ENCODE measurements around the gene LRCH4. TPM values are rescaled to one million over a fixed set of nuclear protein-coding genes. Genes with fewer than 3 reads are reported as not detected.
"Not testable (repeated sequence)": the region's sequence is repeated elsewhere in the genome, so short reads cannot be mapped to it uniquely, and the experiment has no call there.

The LRCH4 gene
- total RNA-seq, 1 donor from 2014 or later: 41.8 TPM

- no peak for DNase-seq (ENCODE audit: low spot score)
Observed at GRCh38 chr7:100568176-100568895, 17.6 kb downstream of the LRCH4 start.

GRCh38 chr7:100567751-100568175, 18.2 kb downstream of the LRCH4 start:
- no peak for DNase-seq (ENCODE audit: low spot score)

DNA sequence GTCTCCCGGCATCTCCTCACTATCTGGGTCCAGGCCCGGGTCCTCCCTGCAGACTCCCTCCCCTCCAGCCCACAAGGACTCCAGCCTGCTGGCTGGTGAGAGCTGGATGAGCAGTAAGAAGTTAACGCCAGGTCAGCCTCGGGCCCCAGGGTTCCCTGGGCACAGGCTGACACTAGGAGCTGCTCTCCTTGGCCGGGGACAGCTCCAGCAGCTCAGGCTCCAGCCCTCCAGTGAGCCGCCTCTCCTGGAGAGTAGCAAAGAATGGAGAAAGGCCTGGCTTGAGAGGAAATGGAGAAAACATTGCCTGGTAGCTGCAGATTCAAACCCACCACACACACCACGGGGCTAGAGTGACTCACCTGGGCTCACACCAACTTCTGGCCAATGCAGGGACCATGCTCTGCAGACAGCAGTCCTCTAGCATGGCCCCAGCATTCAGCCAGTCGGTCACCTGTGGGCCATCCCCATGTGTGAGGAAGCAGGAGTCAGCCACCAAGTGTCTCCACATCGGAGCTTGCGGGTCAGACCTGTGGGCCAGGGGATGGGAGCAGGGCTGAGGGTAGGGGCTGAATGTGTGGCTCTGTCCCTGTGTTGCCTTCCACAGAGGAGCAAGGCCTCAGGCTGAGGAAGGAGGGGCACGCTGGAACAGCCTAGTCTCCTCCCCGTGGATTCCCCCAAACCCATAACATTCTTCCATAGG, 18.7 kb downstream of the LRCH4 start:
- no peak for DNase-seq (ENCODE audit: low spot score)

DNA sequence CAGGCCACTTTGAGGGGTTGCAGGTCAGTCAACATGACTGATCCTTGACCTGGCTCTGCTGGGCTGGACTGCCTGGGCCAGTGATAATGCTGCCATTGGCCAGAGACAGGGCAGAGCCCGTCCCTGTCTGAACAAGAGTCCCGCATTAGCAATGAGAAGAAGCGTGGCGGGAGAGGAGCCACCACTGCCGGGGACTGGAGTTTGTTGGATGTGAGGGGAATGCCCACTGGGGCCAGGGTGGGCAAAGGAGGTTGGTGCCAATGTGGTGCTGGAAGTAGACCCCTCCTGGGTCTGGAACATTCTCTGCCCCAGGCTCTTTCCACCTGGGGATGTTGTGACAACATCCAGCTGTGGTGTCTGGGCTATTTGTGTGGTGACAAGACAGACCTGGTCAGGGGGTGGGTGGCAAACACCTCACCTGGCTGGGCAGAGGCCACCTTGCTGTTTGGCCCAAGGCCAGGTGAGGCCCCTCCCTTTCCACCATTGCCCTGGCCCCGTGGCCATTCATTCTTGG, 19.9 kb downstream of the LRCH4 start:
- no peak for DNase-seq (ENCODE audit: low spot score)

DNA sequence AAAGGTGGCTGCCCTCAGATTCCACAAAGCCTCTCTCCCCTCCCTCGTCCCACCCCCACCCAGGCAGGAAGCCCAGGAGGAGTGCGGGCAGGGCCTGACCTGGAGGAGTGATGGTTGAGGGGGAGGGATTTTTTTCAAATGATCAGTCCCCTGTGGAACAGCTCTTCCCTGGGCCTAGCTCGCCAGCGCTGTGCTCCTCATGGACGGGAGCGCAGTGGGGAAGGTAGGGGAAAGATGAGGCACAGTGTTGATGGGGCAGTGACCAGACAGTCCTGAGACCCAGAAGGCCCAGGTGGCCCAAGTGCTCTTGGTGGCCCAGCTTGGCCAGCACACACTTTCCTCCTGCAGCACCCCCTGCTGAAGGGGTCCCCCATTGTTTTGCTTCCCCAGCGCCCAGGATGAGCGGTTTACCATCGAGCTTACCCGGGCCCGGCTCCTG, 20.8 kb downstream of the LRCH4 start:
- peak; percentile 65 for DNase-seq (ENCODE audit: low spot score)

DNA sequence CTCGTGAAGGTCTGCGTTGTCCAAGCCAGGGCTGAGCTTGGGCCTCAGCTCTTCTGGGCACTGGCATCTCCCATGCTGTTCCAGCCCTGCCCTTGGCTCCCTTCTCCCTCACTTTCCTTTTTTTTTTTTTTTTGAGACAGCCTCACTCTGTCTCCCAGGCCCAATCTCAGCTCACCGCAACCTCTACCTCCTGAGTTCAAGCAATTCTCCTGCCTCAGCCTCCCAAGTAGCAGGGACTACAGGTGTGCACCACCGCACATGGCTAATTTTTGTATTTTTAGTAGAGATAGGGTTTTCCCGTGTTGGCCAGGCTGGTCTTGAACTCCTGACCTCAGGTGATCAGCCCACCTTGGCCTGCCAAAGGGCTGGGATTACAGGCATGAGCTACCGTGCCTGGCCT, 21.5 kb downstream of the LRCH4 start:
- DNase-seq (ENCODE audit: low spot score): not testable (repeated sequence)

DNA sequence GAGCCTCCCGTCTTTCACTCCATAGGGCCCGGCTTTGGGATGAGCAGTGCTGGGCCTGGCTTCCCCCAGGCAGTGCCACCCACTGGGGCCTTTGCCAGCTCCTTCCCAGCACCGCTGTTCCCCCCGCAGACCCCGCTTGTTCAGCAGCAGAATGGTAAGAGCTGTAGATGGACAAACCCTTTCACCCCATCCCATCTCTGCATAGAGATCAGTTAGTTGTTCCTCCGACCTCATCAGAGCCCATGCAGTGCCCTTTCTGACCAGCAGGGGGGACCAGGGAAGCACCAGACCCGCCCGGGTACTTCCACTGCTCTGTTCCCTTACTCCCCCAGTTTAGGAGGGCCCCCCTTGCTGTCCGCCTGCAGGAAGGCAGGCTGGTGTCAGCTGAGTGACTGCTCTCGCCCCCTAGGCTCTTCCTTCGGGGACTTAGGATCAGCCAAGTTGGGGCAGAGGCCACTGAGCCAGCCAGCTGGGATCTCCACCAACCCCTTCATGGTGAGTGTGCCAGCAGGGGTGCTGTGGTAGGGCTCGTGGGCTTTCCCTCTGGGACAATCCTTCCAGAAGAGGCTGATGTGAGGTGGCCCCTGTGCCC, 22.0 kb downstream of the LRCH4 start:
- DNase-seq (ENCODE audit: low spot score): peak; percentile 91

DNA sequence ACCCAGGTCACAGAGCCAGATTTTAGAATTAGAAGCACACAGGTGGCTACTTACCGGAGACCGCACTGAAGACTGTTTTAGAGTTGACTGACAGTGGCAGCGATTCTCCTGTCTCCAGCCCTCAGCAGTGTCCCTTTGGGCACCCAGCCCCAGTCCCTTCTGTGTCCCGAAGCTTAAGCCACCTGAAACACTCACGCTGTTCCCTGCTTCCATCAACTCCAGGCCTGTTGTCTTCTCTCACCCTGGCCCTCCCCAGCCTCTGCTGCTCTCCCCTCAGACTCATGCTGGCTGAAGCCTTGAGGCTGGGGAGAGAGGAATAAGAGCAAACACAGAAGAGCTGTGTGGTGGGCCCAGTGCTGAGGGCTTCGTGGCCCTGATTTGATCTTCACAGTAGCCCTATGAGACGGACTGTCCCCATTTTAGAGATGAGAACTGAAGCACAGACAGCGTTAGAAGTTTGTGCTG, 22.8 kb downstream of the LRCH4 start:
- DNase-seq (ENCODE audit: low spot score): no peak

DNA sequence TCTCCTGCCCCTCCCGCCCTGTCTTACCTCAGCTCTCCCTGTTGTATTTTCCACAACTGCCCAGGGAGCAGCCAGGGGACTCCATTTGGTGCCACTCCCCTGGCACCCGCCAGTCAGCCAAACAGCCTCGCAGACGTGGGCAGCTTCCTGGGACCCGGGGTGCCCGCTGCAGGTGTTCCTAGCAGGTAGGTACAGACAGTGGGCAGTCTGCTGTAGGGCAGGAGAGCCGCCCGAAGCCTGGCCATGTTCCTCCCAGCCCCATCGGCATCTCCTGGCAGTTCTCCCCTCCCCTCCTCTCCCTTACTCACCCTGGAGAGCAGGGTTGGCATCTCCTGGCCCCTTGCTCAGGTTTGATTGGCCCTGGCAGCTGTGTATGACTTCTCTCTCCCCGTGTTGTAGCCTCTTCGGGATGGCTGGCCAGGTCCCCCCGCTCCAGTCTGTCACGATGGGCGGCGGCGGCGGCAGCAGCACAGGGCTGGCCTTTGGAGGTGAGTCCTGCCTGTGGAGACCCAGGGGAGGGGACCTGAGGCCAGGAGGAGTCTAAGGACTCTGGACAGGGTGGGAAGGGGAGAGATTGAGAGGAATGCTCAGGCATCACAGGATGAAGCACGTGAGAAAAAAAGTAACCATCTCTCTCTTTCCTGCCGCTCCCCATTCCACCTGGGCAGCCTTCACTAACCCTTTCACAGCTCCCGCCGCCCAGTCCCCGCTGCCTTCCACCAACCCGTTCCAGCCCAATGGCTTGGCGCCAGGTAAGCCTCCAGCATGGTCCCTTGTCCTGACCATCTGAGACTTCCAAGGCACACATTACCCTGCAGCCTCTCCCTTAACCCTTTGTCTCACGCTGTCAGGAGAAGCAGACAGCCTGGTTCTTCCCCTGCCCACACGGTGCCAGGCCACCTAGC, 23.5 kb downstream of the LRCH4 start:
- peak; percentile 87 for DNase-seq (ENCODE audit: low spot score)

- DNase-seq (ENCODE audit: low spot score): no peak
Observed at GRCh38 chr7:100561491-100562194, 24.3 kb downstream of the LRCH4 start.

DNA sequence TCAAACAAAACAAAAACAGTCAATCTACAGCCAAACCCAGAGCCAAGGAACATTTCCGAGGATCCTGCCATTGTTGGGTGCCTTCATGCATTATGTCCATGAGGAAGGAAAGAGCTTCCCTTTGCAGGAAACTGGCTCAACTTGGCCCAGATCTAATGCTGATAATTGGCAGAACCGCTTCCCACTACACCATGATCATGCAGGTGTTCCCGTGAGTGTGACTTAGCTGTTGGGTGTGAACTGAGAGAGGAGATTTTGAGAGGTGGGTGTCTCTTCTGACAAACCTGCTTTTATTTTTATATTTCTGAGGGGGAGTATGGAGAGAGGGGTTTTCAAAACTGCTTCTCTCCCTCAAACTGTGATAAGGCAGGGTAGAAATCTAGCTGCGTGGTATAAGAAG, 26.8 kb downstream of the LRCH4 start:
- no peak for DNase-seq (ENCODE audit: low spot score)

DNA sequence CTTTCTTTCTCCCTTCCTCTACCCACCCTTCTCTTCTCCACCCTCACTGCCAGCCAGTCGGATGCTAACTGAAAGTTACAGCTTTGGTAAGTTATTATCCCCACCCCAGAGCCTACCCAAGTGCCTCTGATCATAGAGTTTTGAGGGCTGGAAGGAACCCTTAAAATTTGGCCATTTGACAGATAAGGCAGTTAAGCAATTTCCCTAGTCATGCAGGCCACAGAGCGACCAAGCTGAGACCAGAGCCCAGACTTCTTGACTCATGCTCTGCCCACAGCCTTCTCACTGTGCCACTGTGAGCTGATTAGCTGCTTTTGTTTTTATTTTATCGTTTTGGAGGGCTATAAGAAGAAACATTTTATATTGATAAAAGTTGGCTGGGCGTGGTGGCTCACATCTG, 29.4 kb downstream of the LRCH4 start:
- no peak for DNase-seq (ENCODE audit: low spot score)

- DNase-seq (ENCODE audit: low spot score): no peak
Observed at GRCh38 chr7:100555701-100556100, 30.2 kb downstream of the LRCH4 start.

- no peak for DNase-seq (ENCODE audit: low spot score)
Observed at GRCh38 chr7:100553032-100553431, 32.9 kb downstream of the LRCH4 start.

DNA sequence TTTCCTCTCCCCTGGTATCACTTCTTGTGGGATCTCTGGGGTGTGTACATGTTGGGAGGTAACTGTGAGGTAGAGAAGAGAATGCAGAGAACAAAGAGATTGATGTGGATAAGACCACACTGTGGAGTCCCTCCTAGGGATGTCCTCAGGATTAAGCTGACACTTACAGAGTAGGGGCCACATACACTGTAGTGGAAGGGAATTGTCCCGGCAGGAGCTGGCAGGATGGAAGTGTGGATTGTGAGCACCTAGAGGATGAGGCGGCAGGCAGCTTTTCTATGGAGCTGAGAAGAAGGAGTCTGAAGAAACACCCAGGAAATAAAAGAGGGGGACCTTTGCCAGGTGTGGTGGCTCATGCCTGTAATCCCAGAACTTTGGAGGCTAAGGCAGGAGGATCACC, 33.4 kb downstream of the LRCH4 start:
- no peak for DNase-seq (ENCODE audit: low spot score)

- not testable (repeated sequence) for DNase-seq (ENCODE audit: low spot score)
Observed at GRCh38 chr7:100548446-100548845, 37.5 kb downstream of the LRCH4 start.

DNA sequence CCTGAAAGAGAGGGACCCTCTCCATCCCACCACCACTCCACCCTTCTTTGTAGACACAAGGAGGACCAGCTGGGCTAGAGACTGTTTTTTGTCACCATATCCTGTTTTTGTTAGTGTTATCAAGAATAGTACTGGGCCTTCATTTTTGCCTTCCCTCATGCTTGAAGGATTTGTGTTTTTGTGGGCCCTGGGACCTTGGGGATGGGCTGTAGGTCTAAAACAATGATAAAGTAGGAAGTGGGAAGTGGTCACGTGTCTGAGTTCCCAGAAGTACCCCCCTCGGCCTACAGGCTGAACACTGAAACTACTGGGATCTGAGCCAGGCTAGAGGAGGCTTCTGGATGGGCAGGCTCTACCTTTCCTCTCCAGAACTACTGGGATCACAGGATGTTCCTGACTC, 38.1 kb downstream of the LRCH4 start:
- DNase-seq (ENCODE audit: low spot score): no peak

- DNase-seq (ENCODE audit: low spot score): no peak
Observed at GRCh38 chr7:100546926-100547800, 38.8 kb downstream of the LRCH4 start.
